Stomach (tissue), 19 donors: ENCODE results near the gene OR8B12. TPM values are rescaled to one million over a fixed set of nuclear protein-coding genes. Genes with fewer than 3 reads are reported as not detected.

ENCODE experiments used
- DNase-seq, 2 donors: peaks; one replicate each; pipeline versions ENCODE4 v3.0.0 to v3.0.0-alpha.2; 2013 to 2019
- H3K27ac ChIP-seq, 5 donors: fragments of 200-600 bp in 4 of 5; sonication (generic) in 4 of 5; one replicate each; pipeline ENCODE4 v1.5.1; 2013 to 2019; ENCODE audit warnings: mild to moderate bottlenecking in 1 of 5, moderate library complexity in 1 of 5
- H3K27me3 ChIP-seq, 3 donors: fragments of 200-600 bp; sonication (generic); one replicate each; pipeline ENCODE4 v1.5.1; 2017 to 2019; ENCODE audit warnings: mixed run types in 1 of 3
- H3K36me3 ChIP-seq, 4 donors: fragments of 200-600 bp; sonication (generic); 1 replicate in 3 of 4; 2 replicates in 1 of 4; pipeline ENCODE4 v1.5.1; 2016 to 2019
- H3K4me1 ChIP-seq, 4 donors: fragments of 200-600 bp; sonication (generic); one replicate each; pipeline ENCODE4 v1.5.1; 2016 to 2019
- H3K4me3 ChIP-seq, 4 donors: fragments of 200-600 bp; sonication (generic) in 3 of 4; one replicate each; pipeline ENCODE4 v1.5.1; 2016 to 2019; ENCODE audit warnings: mild to moderate bottlenecking in 1 of 4
- H3K9me3 ChIP-seq, 4 donors: fragments of 200-600 bp; sonication (generic); one replicate each; pipeline ENCODE4 v1.5.1; 2016 to 2019
- EP300 ChIP-seq: sonication (generic); formaldehyde crosslinking; IDR thresholded peaks from one replicate; pipeline ENCODE4 v1.6.1; 2017; ENCODE audit warnings: antibody characterized with exemption
- POLR2A ChIP-seq, 4 donors: fragments of 450-650 bp; IDR thresholded peaks; one replicate each; pipeline ENCODE4 v1.6.1; 2016; ENCODE audit warnings: antibody characterized with exemption in 4 of 4, control low read depth in 2 of 4, mild to moderate bottlenecking in 1 of 4, moderate library complexity in 1 of 4
- POLR2AphosphoS5 ChIP-seq, 3 donors: sonication (generic); formaldehyde crosslinking; IDR thresholded peaks; one replicate each; pipeline ENCODE4 v1.6.1; 2016; ENCODE audit warnings: antibody characterized with exemption in 3 of 3
- WGBS, 5 donors: extraction: QIAGEN DNeasy Blood & Tissue Kit in 3 of 5; methylation state at CpG; one replicate each; pipeline versions ENCODE4 v1.1.5 to v1.1.7; 2013 to 2018; 5-methylcytosine and 5-hydroxymethylcytosine counted together
- intact Hi-C: fragments of 100-400 bp; cut with DNase I; formaldehyde crosslinking; loops from one replicate; pipeline ENCODE4 v1.15.1; 2023; ENCODE audit warnings: low total_unique reads
- long read RNA-seq, 10 donors: transcript quantifications; one replicate each; lab custom pipeline, GENCODE V29; 2026
- polyA plus RNA-seq, 3 donors: library from polyadenylated mRNA; stranded (reverse); fragments of 200-250 nt; gene quantifications; one replicate each; pipeline ENCODE4 v1.2.3, GENCODE V29; 2013
- total RNA-seq, 5 donors: library from RNA; depleted of rRNA; stranded (reverse); fragments of >200 nt; gene quantifications; one replicate each; pipeline versions ENCODE4 v1.1.0 to v1.2.3, GENCODE V29; 2014 to 2016
- TF ChIP-seq, protein P1 (sequence below), 7 experiments: fragments of 450-650 bp in 4 of 7; fragments of 200-600 bp in 3 of 7; sonication (generic) in 3 of 7; IDR thresholded peaks; one replicate each; pipeline ENCODE4 v1.5.1; 2016 to 2019; ENCODE audit warnings: antibody characterized with exemption in 7 of 7, control low read depth in 2 of 7, mild to moderate bottlenecking in 1 of 7
- donor health status: healthy with polysubstance abuse.
- donor health status: Bipolar disorder and iron deficiency.
- donor health status: healthy.

The OR8B12 gene
- total RNA-seq = not detected
- polyA plus RNA-seq = not detected
- long read RNA-seq, donor 1 = 0 reads
- long read RNA-seq, donor 2 = 0 reads
- long read RNA-seq, donor 3 = 0 reads
- long read RNA-seq, donor 4 = 0 reads
- long read RNA-seq, donor 5 = 0 reads
- long read RNA-seq, donor 6 = 0 reads
- long read RNA-seq, donor 7 = 0 reads
- long read RNA-seq, donor 8 = 0 reads
- long read RNA-seq, donor 9 = 0 reads
- long read RNA-seq, donor 10 = 0 reads

DNA sequence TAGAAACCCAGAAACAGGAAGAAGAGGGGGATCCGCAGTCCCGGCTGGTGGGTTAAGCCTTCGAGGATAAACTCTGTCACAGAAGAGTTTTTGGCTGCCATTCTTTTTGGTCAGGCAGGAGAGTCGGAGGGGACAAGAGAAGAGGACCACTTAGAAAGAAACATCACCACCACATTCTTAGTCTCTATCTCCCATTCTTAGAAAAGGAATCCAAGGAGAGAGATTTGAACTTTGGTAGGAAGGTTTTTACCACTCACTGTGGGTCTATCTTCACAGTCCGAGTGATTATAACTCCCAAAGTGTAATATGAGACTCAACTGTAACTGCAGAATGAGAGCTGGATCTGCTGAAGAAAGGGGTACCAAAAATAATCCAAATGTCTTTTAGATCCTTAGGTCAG, at the start of gene OR8B12:
Gene OR8B12, minus strand, starts transcription at position 101 of the 400 bp plus-strand sequence. Its CDS starts 0 bp downstream, at position 101.
- 81 to 90% (median 84%) methylated on average over 5 of the region's 5 CpGs for WGBS, 5 donors

GRCh38 chr11:124592627-124593026, 49.2 kb upstream of the OR8B12 start:
- Histone ChIP-seq H3K27ac (no peak overlapping the region), H3K9me3 (no peaks in the 10 kb centered on the region), H3K36me3 (no peaks in the 10 kb centered on the region), H3K27me3 (peaks cover 0 to 28% (median 0%) of the 10 kb centered on the region in 3 donors), H3K4me1 (no peaks in the 10 kb centered on the region), H3K4me3 (no peak overlapping the region)
- WGBS, 5 donors = 70 to 83% (median 74%) methylated on average over 6 of the region's 6 CpGs
- intact Hi-C loops = no loop called here
- no peak for DNase-seq
- TF ChIP-seq, protein P1, sequence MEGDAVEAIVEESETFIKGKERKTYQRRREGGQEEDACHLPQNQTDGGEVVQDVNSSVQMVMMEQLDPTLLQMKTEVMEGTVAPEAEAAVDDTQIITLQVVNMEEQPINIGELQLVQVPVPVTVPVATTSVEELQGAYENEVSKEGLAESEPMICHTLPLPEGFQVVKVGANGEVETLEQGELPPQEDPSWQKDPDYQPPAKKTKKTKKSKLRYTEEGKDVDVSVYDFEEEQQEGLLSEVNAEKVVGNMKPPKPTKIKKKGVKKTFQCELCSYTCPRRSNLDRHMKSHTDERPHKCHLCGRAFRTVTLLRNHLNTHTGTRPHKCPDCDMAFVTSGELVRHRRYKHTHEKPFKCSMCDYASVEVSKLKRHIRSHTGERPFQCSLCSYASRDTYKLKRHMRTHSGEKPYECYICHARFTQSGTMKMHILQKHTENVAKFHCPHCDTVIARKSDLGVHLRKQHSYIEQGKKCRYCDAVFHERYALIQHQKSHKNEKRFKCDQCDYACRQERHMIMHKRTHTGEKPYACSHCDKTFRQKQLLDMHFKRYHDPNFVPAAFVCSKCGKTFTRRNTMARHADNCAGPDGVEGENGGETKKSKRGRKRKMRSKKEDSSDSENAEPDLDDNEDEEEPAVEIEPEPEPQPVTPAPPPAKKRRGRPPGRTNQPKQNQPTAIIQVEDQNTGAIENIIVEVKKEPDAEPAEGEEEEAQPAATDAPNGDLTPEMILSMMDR (IDR thresholded peaks at IDR 0.05) = no peak
- TF ChIP-seq POLR2A (IDR thresholded peaks at IDR 0.05) (no peak), EP300 (no peak), POLR2AphosphoS5 (IDR thresholded peaks at IDR 0.05) (no peak)

More for the DNA sequence above, at the start of gene OR8B12:
- no peak within 1 kb of the TSS for H3K4me3 ChIP-seq
- no peak for DNase-seq
- no peaks in the 10 kb centered on the region for H3K27me3 ChIP-seq
- H3K4me1 ChIP-seq = no peaks in the 10 kb centered on the region
- H3K27ac ChIP-seq = no peak within 1 kb of the TSS
- TF ChIP-seq POLR2AphosphoS5 (IDR thresholded peaks at IDR 0.05) (no peak), POLR2A (IDR thresholded peaks at IDR 0.05) (no peak), EP300 (no peak)
- TF ChIP-seq, protein P1 (IDR thresholded peaks at IDR 0.05) = no peak
- intact Hi-C loops = no loop called here
- H3K9me3 ChIP-seq = no peaks in the 10 kb centered on the region
- H3K36me3 ChIP-seq = no peaks in the 10 kb centered on the region

- intact Hi-C loops = no loop called here
- TF ChIP-seq POLR2AphosphoS5 (IDR thresholded peaks at IDR 0.05) (no peak), EP300 (no peak), POLR2A (IDR thresholded peaks at IDR 0.05) (no peak)
- TF ChIP-seq, protein P1 (IDR thresholded peaks at IDR 0.05) = no peak
- DNase-seq = no peak
- Histone ChIP-seq H3K4me1 (no peaks in the 10 kb centered on the region), H3K27ac (no peak overlapping the region), H3K27me3 (peaks cover 0 to 20% (median 0%) of the 10 kb centered on the region in 3 donors), H3K4me3 (no peak overlapping the region), H3K36me3 (no peaks in the 10 kb centered on the region), H3K9me3 (no peaks in the 10 kb centered on the region)
- 68 to 76% (median 72%) methylated on average over 2 of the region's 2 CpGs for WGBS, 5 donors
Measured at GRCh38 chr11:124591430-124591829, 48.0 kb upstream of the OR8B12 start.

- Histone ChIP-seq H3K36me3 (no peaks in the 10 kb centered on the region), H3K27me3 (no peaks in the 10 kb centered on the region), H3K9me3 (no peaks in the 10 kb centered on the region), H3K27ac (no peak overlapping the region), H3K4me1 (no peaks in the 10 kb centered on the region), H3K4me3 (no peak overlapping the region)
- peak; percentile 55 to 79 for DNase-seq
- intact Hi-C loops = loop anchor here (10.0 kb wide), 1 partner anchor 172 kb away; no protein-coding TSS in a partner anchor
- TF ChIP-seq POLR2A (IDR thresholded peaks at IDR 0.05) = no peak
- TF ChIP-seq, protein P1 (IDR thresholded peaks at IDR 0.05) = peak in 4 of 7 experiments; percentile 26 to 53 (median 44)
- TF ChIP-seq POLR2AphosphoS5 (IDR thresholded peaks at IDR 0.05) = no peak
- no peak for TF ChIP-seq EP300
- WGBS, 5 donors = 37 to 54% (median 48%) methylated on average over 3 of the region's 3 CpGs
Measured at GRCh38 chr11:124586238-124586860, 42.9 kb upstream of the OR8B12 start.
